HG03039 (cell line): ENCODE measurements around the gene TMEM248.
A peak's percentile ranks its signal among the peaks of the same experiment; 100 is the strongest.
"Not testable (repeated sequence)": the region's sequence is repeated elsewhere in the genome, so short reads cannot be mapped to it uniquely, and the experiment has no call there.

Experiments
- ATAC-seq: cut with Tn5 transposase; IDR thresholded peaks from one replicate; pipeline ENCODE4 v1.9.1; 2021; ENCODE audit warnings: mild to moderate bottlenecking, moderate library complexity; ENCODE audit not compliant: unreplicated experiment

The TMEM248 gene

GRCh38 chr7:66948480-66949109 is 27.6 kb downstream of the TMEM248 start:
- ATAC-seq: no peak

- no peak for ATAC-seq
Observed at GRCh38 chr7:66950311-66950710, 29.3 kb downstream of the TMEM248 start.

GRCh38 chr7:66950763-66951162 is 29.7 kb downstream of the TMEM248 start:
- no peak for ATAC-seq

GRCh38 chr7:66952343-66953043 is 31.5 kb downstream of the TMEM248 start:
- no peak for ATAC-seq

GRCh38 chr7:66953044-66953427 is 32.0 kb downstream of the TMEM248 start:
- no peak for ATAC-seq

GRCh38 chr7:66957595-66958290 is 36.7 kb downstream of the TMEM248 start:
- no peak for ATAC-seq

GRCh38 chr7:66958538-66959350 is 37.7 kb downstream of the TMEM248 start:
- ATAC-seq: no peak

GRCh38 chr7:66960192-66960591 is 39.2 kb downstream of the TMEM248 start:
- no peak for ATAC-seq

GRCh38 chr7:66961096-66961495 is 40.1 kb downstream of the TMEM248 start:
- ATAC-seq: no peak

- ATAC-seq: no peak
Observed at GRCh38 chr7:66964411-66964810, 43.4 kb downstream of the TMEM248 start.

GRCh38 chr7:66967029-66967428 is 46.0 kb downstream of the TMEM248 start:
- no peak for ATAC-seq

- not testable (repeated sequence) for ATAC-seq
Observed at GRCh38 chr7:66969001-66969400, 48.0 kb downstream of the TMEM248 start.

- ATAC-seq: no peak
Observed at GRCh38 chr7:66970310-66970709, 49.3 kb downstream of the TMEM248 start.

- no peak for ATAC-seq
Observed at GRCh38 chr7:66974986-66975590, 54.1 kb downstream of the TMEM248 start.

GRCh38 chr7:66978312-66978711 is 57.3 kb downstream of the TMEM248 start:
- ATAC-seq: not testable (repeated sequence)

- ATAC-seq: not testable (repeated sequence)
Observed at GRCh38 chr7:66979013-66979412, 58.0 kb downstream of the TMEM248 start.

- ATAC-seq: not testable (repeated sequence)
Observed at GRCh38 chr7:66980336-66980735, 59.3 kb downstream of the TMEM248 start.

GRCh38 chr7:66989552-66989951 is 68.5 kb downstream of the TMEM248 start:
- not testable (repeated sequence) for ATAC-seq

GRCh38 chr7:66994051-66994450 is 73.0 kb downstream of the TMEM248 start:
- ATAC-seq: not testable (repeated sequence)

- ATAC-seq: peak; percentile 20
Observed at GRCh38 chr7:66994691-66995049, 73.6 kb downstream of the TMEM248 start.
